Fibroblast of lung (primary cell): ENCODE measurements around the gene TESK2. TPM values are rescaled to one million over a fixed set of nuclear protein-coding genes. Genes with fewer than 3 reads are reported as not detected.
A peak's percentile ranks its signal among the peaks of the same experiment; 100 is the strongest.

Experiments used
- DNase-seq, 2 donors: peaks; one replicate each; pipeline versions ENCODE4 v3.0.0 to v3.0.0-alpha.2; 2010; ENCODE audit warnings: low read depth in 2 of 2
- H2AFZ ChIP-seq: 2 replicates; pipeline ENCODE4 v1.5.1; 2012; ENCODE audit warnings: low read length, control low read depth, inconsistent platforms
- H3K27ac ChIP-seq: 2 replicates; pipeline ENCODE4 v1.5.1; 2011; ENCODE audit warnings: low read length, control low read depth; ENCODE audit not compliant: insufficient read depth
- H3K27me3 ChIP-seq: 2 replicates; pipeline ENCODE4 v1.5.1; 2011; ENCODE audit warnings: mild to moderate bottlenecking, low read length; ENCODE audit not compliant: control insufficient read depth, insufficient read depth
- H3K36me3 ChIP-seq: 2 replicates; pipeline ENCODE4 v1.5.1; 2011; ENCODE audit warnings: low read length; ENCODE audit not compliant: control insufficient read depth, insufficient read depth
- H3K4me1 ChIP-seq: 2 replicates; pipeline ENCODE4 v1.5.1; 2011; ENCODE audit warnings: low read length; ENCODE audit not compliant: control insufficient read depth, insufficient read depth; ENCODE audit errors: extremely low read depth
- H3K4me2 ChIP-seq: 2 replicates; pipeline ENCODE4 v1.5.1; 2011; ENCODE audit warnings: low read length, control low read depth; ENCODE audit not compliant: insufficient read depth; ENCODE audit errors: extremely low read depth
- H3K4me3 ChIP-seq, 4 experiments: fragments of 200-600 bp in 1 of 4; sonication (generic) in 1 of 4; replicated peaks in 1 of 4; 2 replicates each; pipeline ENCODE4 v1.5.1; 2011 to 2016; ENCODE audit warnings: low read length in 4 of 4, low read depth in 3 of 4, mild to moderate bottlenecking in 3 of 4, control low read depth in 2 of 4, inconsistent platforms in 1 of 4, mixed read lengths in 1 of 4; ENCODE audit not compliant: insufficient read depth in 1 of 4; ENCODE audit errors: control extremely low read depth in 1 of 4
- H3K79me2 ChIP-seq: 2 replicates; pipeline ENCODE4 v1.5.1; 2012; ENCODE audit warnings: mild to moderate bottlenecking, low read length, inconsistent platforms; ENCODE audit not compliant: control insufficient read depth, insufficient read depth
- H3K9ac ChIP-seq: 2 replicates; pipeline ENCODE4 v1.5.1; 2011; ENCODE audit warnings: mild to moderate bottlenecking, low read length, control low read depth; ENCODE audit not compliant: insufficient read depth
- H3K9me3 ChIP-seq: 2 replicates; pipeline ENCODE4 v1.5.1; 2012; ENCODE audit warnings: low read depth, low read length; ENCODE audit not compliant: control insufficient read depth, insufficient read depth
- H4K20me1 ChIP-seq: 2 replicates; pipeline ENCODE4 v1.5.1; 2011; ENCODE audit warnings: low read length; ENCODE audit not compliant: control insufficient read depth, insufficient read depth; ENCODE audit errors: extremely low read depth
- EZH2 ChIP-seq: IDR thresholded peaks from 2 replicates; pipeline ENCODE4 v1.5.1; 2012; ENCODE audit warnings: low read length, control low read depth, mild to moderate bottlenecking; ENCODE audit errors: missing control alignments
- polyA plus RNA-seq, 2 donors: library from polyadenylated mRNA; depleted of rRNA in 1 of 2; stranded (reverse) in 1 of 2; unstranded in 1 of 2; fragments of >200 nt; gene quantifications; 2 replicates each; pipeline ENCODE4 v1.2.1, GENCODE V29; 2011 to 2012; ENCODE audit warnings: missing spikeins in 1 of 2
- total RNA-seq: library from RNA; depleted of rRNA; stranded (reverse); fragments of >200 nt; gene quantifications from 2 replicates; pipeline ENCODE4 v1.2.1, GENCODE V29; 2014
- TF ChIP-seq, protein P1 (sequence below), 2 donors: IDR thresholded peaks in 1 of 2; conservative IDR thresholded peaks in 1 of 2; 1 replicate in 1 of 2; 2 replicates in 1 of 2; pipeline ENCODE4 v1.5.1; 2011 to 2012; ENCODE audit warnings: low read length in 2 of 2, control low read depth in 1 of 2, inconsistent platforms in 1 of 2, low read depth in 1 of 2, mild to moderate bottlenecking in 1 of 2

Gene TESK2
- total and polyA plus RNA-seq, 2 donors (not counting 1 experiment from before 2014, with no cell fraction given), result 1.7 to 4.3 TPM

DNA sequence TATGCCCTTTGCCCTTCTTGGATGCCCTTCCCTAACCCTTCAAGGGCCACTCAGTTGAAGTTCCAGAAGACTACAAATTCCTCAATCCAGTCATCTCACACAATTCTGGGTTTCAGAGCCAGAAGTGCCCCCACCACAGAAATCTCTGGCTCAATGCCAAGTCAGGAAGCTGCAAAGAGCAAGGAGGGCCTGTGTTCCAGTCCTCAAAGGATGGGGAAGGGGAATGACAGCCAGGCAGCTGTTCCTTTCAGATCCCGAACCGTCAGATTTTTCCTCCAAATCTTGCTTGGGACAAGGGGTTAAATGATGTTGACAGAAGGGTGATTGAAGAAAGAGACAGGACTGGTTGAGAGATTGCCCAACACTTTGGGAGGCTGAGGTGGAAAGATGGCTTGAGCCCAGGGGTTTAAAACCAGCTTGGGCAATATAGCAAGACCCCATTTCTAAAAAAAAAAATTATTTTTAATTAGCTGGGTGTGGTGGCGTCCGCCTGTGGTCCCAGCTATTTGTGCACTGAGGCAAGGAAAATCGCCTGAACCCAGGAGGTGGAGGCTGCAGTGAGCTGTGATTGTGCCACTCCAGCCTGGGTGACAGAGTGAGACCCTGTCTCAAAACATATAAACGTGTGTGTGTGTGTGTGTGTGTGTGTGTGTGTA, 165.0 kb downstream of the TESK2 start:
- TF ChIP-seq EZH2, result no peak
- TF ChIP-seq, protein P1, sequence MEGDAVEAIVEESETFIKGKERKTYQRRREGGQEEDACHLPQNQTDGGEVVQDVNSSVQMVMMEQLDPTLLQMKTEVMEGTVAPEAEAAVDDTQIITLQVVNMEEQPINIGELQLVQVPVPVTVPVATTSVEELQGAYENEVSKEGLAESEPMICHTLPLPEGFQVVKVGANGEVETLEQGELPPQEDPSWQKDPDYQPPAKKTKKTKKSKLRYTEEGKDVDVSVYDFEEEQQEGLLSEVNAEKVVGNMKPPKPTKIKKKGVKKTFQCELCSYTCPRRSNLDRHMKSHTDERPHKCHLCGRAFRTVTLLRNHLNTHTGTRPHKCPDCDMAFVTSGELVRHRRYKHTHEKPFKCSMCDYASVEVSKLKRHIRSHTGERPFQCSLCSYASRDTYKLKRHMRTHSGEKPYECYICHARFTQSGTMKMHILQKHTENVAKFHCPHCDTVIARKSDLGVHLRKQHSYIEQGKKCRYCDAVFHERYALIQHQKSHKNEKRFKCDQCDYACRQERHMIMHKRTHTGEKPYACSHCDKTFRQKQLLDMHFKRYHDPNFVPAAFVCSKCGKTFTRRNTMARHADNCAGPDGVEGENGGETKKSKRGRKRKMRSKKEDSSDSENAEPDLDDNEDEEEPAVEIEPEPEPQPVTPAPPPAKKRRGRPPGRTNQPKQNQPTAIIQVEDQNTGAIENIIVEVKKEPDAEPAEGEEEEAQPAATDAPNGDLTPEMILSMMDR (conservative IDR thresholded peaks at IDR 0.05 in 1 of 2, IDR thresholded peaks at IDR 0.05 in 1 of 2; ENCODE audit: low read depth in 1 of 2, low read length in 2 of 2), result no peak
- Histone ChIP-seq H3K27me3 (no peaks in the 10 kb centered on the region), H2AFZ (no peak overlapping the region), H3K4me2 (peak overlapping the region; percentile 85), H3K79me2 (no peaks in the 10 kb centered on the region), H3K9me3 (no peaks in the 10 kb centered on the region), H3K27ac (no peak overlapping the region), H4K20me1 (no peaks in the 10 kb centered on the region), H3K4me3 (peak overlapping the region in 2 of 4 experiments; percentile 59 to 69), H3K9ac (no peak overlapping the region), H3K4me1 (peaks cover 8% of the 10 kb centered on the region), H3K36me3 (no peaks in the 10 kb centered on the region)
- peak; percentile 11 to 53 for DNase-seq

DNA sequence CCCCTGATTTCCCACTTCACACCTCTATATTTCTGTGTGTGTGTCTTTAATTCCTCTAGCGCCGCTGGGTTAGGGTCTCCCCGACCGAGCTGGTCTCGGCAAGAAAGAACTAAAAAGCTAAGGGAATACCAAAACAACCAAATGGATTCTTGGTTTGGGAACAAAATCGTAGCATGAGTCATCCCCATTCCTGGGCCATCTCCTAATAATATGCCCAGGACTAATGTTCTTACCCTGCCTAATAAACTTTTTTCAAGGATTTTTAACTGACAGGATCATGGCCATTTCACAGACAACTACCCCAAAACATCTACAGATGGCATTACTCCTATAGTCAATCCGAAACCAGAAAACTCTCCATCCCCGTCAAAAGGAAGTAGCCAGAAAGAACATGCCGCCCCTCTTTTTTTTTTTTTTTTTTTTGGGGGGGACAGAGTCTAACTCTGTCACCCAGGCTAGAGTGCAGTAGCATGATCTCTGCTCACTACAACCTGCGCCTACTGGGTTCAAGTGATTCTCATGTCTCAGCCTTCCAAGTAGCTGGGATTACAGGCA, 168.4 kb downstream of the TESK2 start:
- H3K36me3 ChIP-seq, result no peaks in the 10 kb centered on the region
- no peak overlapping the region for H3K27ac ChIP-seq
- peak in 1 of 2 donors; percentile 13 for DNase-seq
- no peak for TF ChIP-seq EZH2
- TF ChIP-seq, protein P1 (conservative IDR thresholded peaks at IDR 0.05 in 1 of 2, IDR thresholded peaks at IDR 0.05 in 1 of 2; ENCODE audit: low read depth in 1 of 2, low read length in 2 of 2), result no peak
- no peaks in the 10 kb centered on the region for H3K9me3 ChIP-seq
- H3K4me3 ChIP-seq, result no peak overlapping the region
- no peak overlapping the region for H2AFZ ChIP-seq
- no peaks in the 10 kb centered on the region for H3K79me2 ChIP-seq
- no peak overlapping the region for H3K4me2 ChIP-seq
- H4K20me1 ChIP-seq, result no peaks in the 10 kb centered on the region
- peaks cover 2% of the 10 kb centered on the region for H3K27me3 ChIP-seq
- no peak overlapping the region for H3K9ac ChIP-seq
- peaks cover 6% of the 10 kb centered on the region for H3K4me1 ChIP-seq

DNA sequence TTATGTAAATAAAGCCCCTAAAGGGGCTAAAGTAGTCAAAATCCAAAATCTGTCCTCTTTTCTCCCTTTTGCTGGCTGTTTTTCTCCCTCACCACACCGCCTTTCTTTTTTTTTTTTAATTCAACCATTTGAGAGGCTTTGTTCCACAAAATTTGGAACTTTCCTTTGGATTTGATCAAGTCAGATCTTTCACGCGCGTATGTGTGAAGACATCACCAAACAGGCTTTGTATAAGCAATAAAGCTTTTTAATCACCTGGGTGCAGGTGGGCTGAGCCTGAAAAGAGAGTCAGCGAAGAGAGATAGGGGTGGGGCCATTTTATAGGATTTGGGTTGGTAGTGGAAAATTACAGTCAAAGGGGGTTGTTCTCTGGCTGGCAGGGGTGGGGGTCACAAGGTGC, 169.5 kb downstream of the TESK2 start:
- H3K4me2 ChIP-seq, result no peak overlapping the region
- H3K36me3 ChIP-seq, result no peaks in the 10 kb centered on the region
- H3K9ac ChIP-seq, result no peak overlapping the region
- H3K9me3 ChIP-seq, result no peaks in the 10 kb centered on the region
- no peaks in the 10 kb centered on the region for H3K79me2 ChIP-seq
- H3K4me1 ChIP-seq, result peaks cover under 1% of the 10 kb centered on the region
- no peak overlapping the region for H3K27ac ChIP-seq
- no peak overlapping the region for H3K4me3 ChIP-seq
- no peaks in the 10 kb centered on the region for H4K20me1 ChIP-seq
- no peak overlapping the region for H2AFZ ChIP-seq
- H3K27me3 ChIP-seq, result peaks cover 2% of the 10 kb centered on the region
- TF ChIP-seq, protein P1 (conservative IDR thresholded peaks at IDR 0.05 in 1 of 2, IDR thresholded peaks at IDR 0.05 in 1 of 2; ENCODE audit: low read depth in 1 of 2, low read length in 2 of 2), result no peak
- TF ChIP-seq EZH2, result no peak
- DNase-seq, result no peak
